NCI-H446 (cell line): ENCODE measurements around the gene ITGB4.

ENCODE experiments used
- DNase-seq, 2 experiments: peaks; one replicate each; lab custom pipeline; 2025; lab: John Stamatoyannopoulos, UW

The ITGB4 gene

GRCh38 chr17:75697651-75698291, 23.5 kb upstream of the ITGB4 start:
- DNase-seq: no peak

- DNase-seq: no peak
Measured at GRCh38 chr17:75698659-75699058, 22.6 kb upstream of the ITGB4 start.

GRCh38 chr17:75701288-75701687, 20.0 kb upstream of the ITGB4 start:
- no peak for DNase-seq

GRCh38 chr17:75703191-75703590, 18.1 kb upstream of the ITGB4 start:
- DNase-seq: no peak

GRCh38 chr17:75703591-75703990, 17.7 kb upstream of the ITGB4 start:
- no peak for DNase-seq

- DNase-seq: no peak
Measured at GRCh38 chr17:75704963-75705875, 16.0 kb upstream of the ITGB4 start.

GRCh38 chr17:75706042-75706728, 15.1 kb upstream of the ITGB4 start:
- no peak for DNase-seq

- no peak for DNase-seq
Measured at GRCh38 chr17:75707079-75707571, 14.1 kb upstream of the ITGB4 start.

- no peak for DNase-seq
Measured at GRCh38 chr17:75712446-75712845, 8.8 kb upstream of the ITGB4 start.

GRCh38 chr17:75719732-75720131, 1.5 kb upstream of the ITGB4 start:
- no peak for DNase-seq

GRCh38 chr17:75721463-75722011, 278 bp downstream of the ITGB4 start:
- DNase-seq: no peak

GRCh38 chr17:75722076-75722475, 817 bp downstream of the ITGB4 start:
- no peak for DNase-seq

- no peak for DNase-seq
Measured at GRCh38 chr17:75722542-75723095, 1.4 kb downstream of the ITGB4 start.

GRCh38 chr17:75723171-75723930, 2.1 kb downstream of the ITGB4 start:
- no peak for DNase-seq

GRCh38 chr17:75724016-75725003, 3.1 kb downstream of the ITGB4 start:
- DNase-seq: no peak

- no peak for DNase-seq
Measured at GRCh38 chr17:75725504-75725903, 4.2 kb downstream of the ITGB4 start.

- DNase-seq: no peak
Measured at GRCh38 chr17:75727391-75727790, 6.1 kb downstream of the ITGB4 start.

GRCh38 chr17:75729351-75729750, 8.1 kb downstream of the ITGB4 start:
- DNase-seq: no peak

- DNase-seq: no peak
Measured at GRCh38 chr17:75730065-75730464, 8.8 kb downstream of the ITGB4 start.
